Measurements from ENCODE around the gene RTL5. TPM values are rescaled to one million over a fixed set of nuclear protein-coding genes. Genes with fewer than 3 reads are reported as not detected.

Gene RTL5
- total RNA-seq, 2 experiments from 2014 or later: 0.13 TPM

GRCh38 chrX:72127332-72127731, 4.4 kb downstream of the RTL5 start:
- H3K4me3 Mint-ChIP-seq: no peak overlapping the region
- H3K4me1 Mint-ChIP-seq: peaks cover 45% of the 10 kb centered on the region
- POLR2A ChIA-PET: interaction anchor here (4.0 kb wide), 1 partner anchor 107 kb away, joined by 35 read pairs; no protein-coding TSS in a partner anchor
- no peak for DNase-seq
- H3K27ac Mint-ChIP-seq: no peak overlapping the region
- peaks cover 10% of the 10 kb centered on the region for H3K36me3 Mint-ChIP-seq (ENCODE audit: low read depth)
- CTCF ChIA-PET: interaction anchor here (0.6 to 6.9 kb wide), 14 partner anchors 11 to 1489 kb away, joined by 3 to 95 read pairs (median 4); partner anchors contain the start of gene PIN4
- peaks cover 38% of the 10 kb centered on the region for H3K27me3 Mint-ChIP-seq
- H3K9me3 Mint-ChIP-seq: no peaks in the 10 kb centered on the region

DNA sequence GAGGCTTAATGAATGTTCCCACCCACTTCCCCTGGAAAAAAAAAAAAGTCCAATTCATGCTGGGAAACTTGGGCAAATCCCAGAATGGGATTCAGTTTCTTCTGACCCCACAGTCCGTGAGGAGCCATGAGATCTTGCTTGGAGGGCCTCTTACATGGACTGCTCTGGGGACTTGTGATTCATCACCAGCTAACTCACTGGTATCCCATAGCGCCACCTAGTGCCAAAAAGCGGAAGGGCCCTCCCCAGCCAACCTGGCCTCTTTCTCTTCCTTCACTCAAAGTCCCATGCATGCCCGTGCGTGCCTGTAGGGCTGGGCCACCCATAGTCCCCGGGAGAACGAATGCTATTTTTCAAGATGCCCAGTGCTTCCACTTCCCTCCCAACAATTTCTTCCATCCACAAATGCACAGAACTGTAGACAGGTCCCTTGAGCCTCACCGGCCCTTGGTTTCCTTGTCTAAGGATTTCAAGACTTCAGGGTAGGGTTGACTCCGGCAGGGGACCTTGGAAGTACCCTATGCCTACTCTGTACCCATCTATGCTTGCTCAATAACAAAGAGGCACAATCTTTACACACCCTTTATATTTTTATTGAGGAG, 5.1 kb downstream of the RTL5 start:
- ChIA-PET CTCF (interaction anchor here (0.6 to 6.9 kb wide), 14 partner anchors 10 to 128 kb away, joined by 3 to 95 read pairs (median 4); partner anchors contain the start of gene PIN4), POLR2A (interaction anchor here (0.6 to 4.0 kb wide), 4 partner anchors 21 to 107 kb away, joined by 3 to 35 read pairs (median 3); no protein-coding TSS in a partner anchor)
- peak; percentile 84 for DNase-seq
- Mint-ChIP-seq H3K9me3 (no peaks in the 10 kb centered on the region), H3K36me3 (ENCODE audit: low read depth) (peaks cover 10% of the 10 kb centered on the region), H3K4me1 (peaks cover 49% of the 10 kb centered on the region), H3K4me3 (no peak overlapping the region), H3K27ac (no peak overlapping the region), H3K27me3 (peaks cover 33% of the 10 kb centered on the region)

DNA sequence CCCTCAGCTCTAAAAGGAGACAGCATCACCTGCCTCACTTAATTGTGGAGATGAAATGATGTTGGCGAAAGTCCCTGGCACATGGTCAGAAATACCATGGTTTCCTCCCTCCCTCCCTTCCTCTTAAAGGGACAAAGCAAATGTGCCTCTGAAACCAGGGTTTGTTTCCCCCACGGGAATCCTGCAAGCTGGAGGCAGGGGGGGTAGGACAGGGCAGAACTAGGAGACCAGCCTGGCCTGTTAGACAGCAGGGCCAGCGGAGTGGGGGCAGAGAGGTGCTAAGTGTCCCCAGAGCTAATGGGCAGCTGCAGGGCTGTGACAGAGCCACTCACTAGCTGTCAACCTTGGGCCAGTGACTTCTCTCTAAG, 5.7 kb downstream of the RTL5 start:
- DNase-seq: no peak
- Mint-ChIP-seq H3K4me3 (no peak overlapping the region), H3K36me3 (ENCODE audit: low read depth) (peaks cover 10% of the 10 kb centered on the region), H3K9me3 (no peaks in the 10 kb centered on the region), H3K27me3 (peaks cover 29% of the 10 kb centered on the region), H3K27ac (no peak overlapping the region), H3K4me1 (peaks cover 55% of the 10 kb centered on the region)
- POLR2A ChIA-PET: interaction anchor here (0.8 to 4.0 kb wide), 3 partner anchors 20 to 151 kb away, joined by 3 to 35 read pairs (median 4); partner anchors contain the start of gene RPS4X
- CTCF ChIA-PET: interaction anchor here (1.0 to 6.9 kb wide), 12 partner anchors 9 to 127 kb away, joined by 4 to 95 read pairs (median 4); partner anchors contain the start of gene PIN4

DNA sequence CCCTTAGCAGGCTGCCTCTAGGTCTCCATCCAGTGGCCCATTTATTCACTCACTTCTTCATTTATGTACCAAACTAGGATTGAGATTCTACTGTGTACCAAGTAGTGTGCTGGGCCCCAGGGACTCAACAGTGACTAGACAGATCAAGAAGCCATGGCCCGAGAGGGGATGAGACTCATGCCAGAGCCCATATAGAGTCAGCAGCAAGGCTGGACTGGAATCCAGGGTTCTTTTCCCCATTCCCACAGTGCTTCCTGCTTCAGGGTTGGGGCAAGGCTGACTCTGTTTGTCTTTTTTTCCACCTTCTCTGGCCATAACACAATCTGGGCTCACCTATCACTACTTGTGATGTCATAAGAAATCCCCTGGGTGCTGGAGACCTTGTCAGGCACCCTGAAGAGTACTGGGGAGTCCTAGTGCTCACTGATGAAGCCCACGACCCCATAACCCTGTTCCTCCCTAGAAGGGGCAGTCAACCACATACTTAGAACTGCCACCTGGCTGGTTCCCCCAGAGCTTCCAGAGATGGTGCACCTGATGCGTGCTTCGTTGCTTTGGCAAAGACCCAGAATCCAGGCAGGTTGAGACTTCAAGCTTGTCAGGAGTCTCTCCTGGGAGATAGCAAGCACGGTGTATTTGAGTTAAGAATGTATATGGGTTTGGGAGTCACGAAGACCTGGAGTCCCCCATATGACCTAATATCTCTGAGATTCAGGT, 6.2 kb downstream of the RTL5 start:
- Mint-ChIP-seq H3K4me1 (peaks cover 60% of the 10 kb centered on the region), H3K4me3 (no peak overlapping the region), H3K27me3 (peaks cover 26% of the 10 kb centered on the region), H3K36me3 (ENCODE audit: low read depth) (peaks cover 10% of the 10 kb centered on the region), H3K27ac (no peak overlapping the region), H3K9me3 (no peaks in the 10 kb centered on the region)
- no peak for DNase-seq
- ChIA-PET POLR2A (interaction anchor here (0.8 to 4.0 kb wide), 4 partner anchors 20 to 151 kb away, joined by 3 to 35 read pairs (median 4); partner anchors contain the start of gene RPS4X), CTCF (interaction anchor here (1.2 to 6.9 kb wide), 9 partner anchors 19 to 127 kb away, joined by 3 to 95 read pairs (median 4); no protein-coding TSS in a partner anchor)

- DNase-seq: no peak
- peaks cover 22% of the 10 kb centered on the region for H3K27me3 Mint-ChIP-seq
- no peaks in the 10 kb centered on the region for H3K9me3 Mint-ChIP-seq
- H3K27ac Mint-ChIP-seq: no peak overlapping the region
- H3K4me1 Mint-ChIP-seq: peaks cover 69% of the 10 kb centered on the region
- no peak overlapping the region for H3K4me3 Mint-ChIP-seq
- ChIA-PET POLR2A (interaction anchor here (1.0 to 4.0 kb wide), 4 partner anchors 19 to 152 kb away, joined by 4 to 35 read pairs (median 4); partner anchors contain the start of gene RPS4X), CTCF (interaction anchor here (1.2 to 6.9 kb wide), 5 partner anchors 19 to 126 kb away, joined by 3 to 95 read pairs (median 7); no protein-coding TSS in a partner anchor)
- H3K36me3 Mint-ChIP-seq (ENCODE audit: low read depth): peaks cover 13% of the 10 kb centered on the region
Observed at GRCh38 chrX:72124540-72125201, 7.0 kb downstream of the RTL5 start.

DNA sequence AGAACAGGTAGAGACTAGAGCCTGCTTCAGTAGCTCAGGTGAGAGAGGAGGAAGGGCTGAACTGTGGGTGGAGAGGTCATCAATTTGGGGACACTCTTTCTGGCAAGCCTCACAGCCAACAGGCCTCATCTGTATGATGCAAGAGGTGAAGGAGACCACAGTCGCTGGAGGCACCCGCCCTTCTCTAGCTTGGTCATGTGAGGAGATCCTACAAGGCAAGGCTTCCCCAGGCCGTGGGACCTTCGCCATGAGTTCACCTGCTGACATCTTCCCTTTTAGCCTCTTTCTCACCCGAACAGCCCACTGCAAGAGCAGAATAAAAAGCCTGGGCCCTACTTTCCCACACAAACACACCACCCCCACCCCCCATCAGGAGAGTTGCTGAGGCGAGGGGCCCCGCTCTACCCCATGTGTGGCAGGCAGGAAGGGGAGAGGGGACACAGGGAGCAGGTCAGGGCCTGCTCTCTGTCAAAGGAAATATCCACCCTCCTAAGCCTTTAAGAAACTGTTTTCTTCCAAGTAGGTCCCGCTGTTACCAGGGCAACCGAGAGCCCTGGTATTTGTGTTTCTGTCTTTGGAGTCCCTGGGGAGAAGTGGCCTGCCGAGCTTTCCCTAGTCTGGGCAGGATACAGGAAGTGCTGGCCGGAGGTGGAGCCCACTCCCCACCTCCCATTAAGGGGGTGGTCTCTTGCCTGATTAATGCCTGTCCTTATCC, 8.1 kb downstream of the RTL5 start:
- Mint-ChIP-seq H3K4me1 (peaks cover 69% of the 10 kb centered on the region), H3K36me3 (ENCODE audit: low read depth) (peaks cover 13% of the 10 kb centered on the region), H3K4me3 (no peak overlapping the region), H3K27me3 (peaks cover 13% of the 10 kb centered on the region), H3K27ac (no peak overlapping the region), H3K9me3 (no peaks in the 10 kb centered on the region)
- ChIA-PET CTCF (interaction anchor here (1.3 to 6.9 kb wide), 3 partner anchors 75 to 125 kb away, joined by 3 to 95 read pairs (median 7); no protein-coding TSS in a partner anchor), POLR2A (interaction anchor here (1.2 kb wide), 2 partner anchors 18 to 22 kb away, joined by 3 read pairs; no protein-coding TSS in a partner anchor)
- DNase-seq: no peak

GRCh38 chrX:72122621-72123337, 8.9 kb downstream of the RTL5 start:
- peak overlapping the region; percentile 84 for H3K27ac Mint-ChIP-seq
- H3K4me1 Mint-ChIP-seq: peaks cover 69% of the 10 kb centered on the region
- H3K27me3 Mint-ChIP-seq: peaks cover 10% of the 10 kb centered on the region
- no peaks in the 10 kb centered on the region for H3K9me3 Mint-ChIP-seq
- H3K36me3 Mint-ChIP-seq (ENCODE audit: low read depth): peaks cover 13% of the 10 kb centered on the region
- no peak overlapping the region for H3K4me3 Mint-ChIP-seq
- DNase-seq: no peak
- CTCF ChIA-PET: interaction anchor here (2.4 to 6.9 kb wide), 3 partner anchors 18 to 103 kb away, joined by 12 to 95 read pairs (median 20); no protein-coding TSS in a partner anchor
- POLR2A ChIA-PET: interaction anchor here (1.2 kb wide), 2 partner anchors 17 to 21 kb away, joined by 3 read pairs; no protein-coding TSS in a partner anchor

DNA sequence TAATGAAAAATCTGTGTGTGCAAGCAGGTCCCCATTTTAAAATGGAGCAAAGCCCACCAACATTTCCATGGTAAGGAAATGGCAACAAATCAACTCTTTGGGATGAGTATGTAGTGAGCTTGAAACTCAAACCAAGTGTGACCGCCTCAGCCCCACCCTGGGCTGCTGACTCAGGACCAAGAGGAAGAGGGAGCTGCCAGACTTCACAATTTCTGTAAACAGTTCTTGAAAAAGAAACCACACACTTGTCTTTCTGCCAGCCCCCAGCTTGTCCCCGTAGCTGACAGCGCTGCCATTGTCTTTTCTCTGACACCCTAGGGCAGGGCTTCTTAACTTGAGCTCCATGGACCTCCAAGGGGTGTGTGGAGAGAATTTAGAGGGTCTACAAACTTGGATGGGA, 10.3 kb downstream of the RTL5 start:
- ChIA-PET POLR2A (interaction anchor here (0.8 to 1.8 kb wide), 6 partner anchors 16 to 155 kb away, joined by 3 to 23 read pairs (median 6); partner anchors contain the start of gene RPS4X), CTCF (interaction anchor here (1.1 to 3.2 kb wide), 5 partner anchors 16 to 103 kb away, joined by 3 to 20 read pairs (median 12); partner anchors contain the start of gene PIN4)
- Mint-ChIP-seq H3K4me3 (no peak overlapping the region), H3K9me3 (no peaks in the 10 kb centered on the region), H3K27me3 (peaks cover 7% of the 10 kb centered on the region), H3K4me1 (peaks cover 65% of the 10 kb centered on the region), H3K36me3 (ENCODE audit: low read depth) (peaks cover 13% of the 10 kb centered on the region), H3K27ac (peak overlapping the region; percentile 84)
- DNase-seq: peak; percentile 64

GRCh38 chrX:72120837-72121236, 10.9 kb downstream of the RTL5 start:
- POLR2A ChIA-PET: interaction anchor here (0.8 to 1.8 kb wide), 6 partner anchors 15 to 156 kb away, joined by 3 to 23 read pairs (median 6); partner anchors contain the start of gene RPS4X
- no peak for DNase-seq
- CTCF ChIA-PET: interaction anchor here (1.1 to 3.2 kb wide), 5 partner anchors 16 to 102 kb away, joined by 3 to 20 read pairs (median 12); partner anchors contain the start of gene PIN4
- H3K27ac Mint-ChIP-seq: peak overlapping the region; percentile 84
- no peaks in the 10 kb centered on the region for H3K9me3 Mint-ChIP-seq
- H3K4me1 Mint-ChIP-seq: peaks cover 61% of the 10 kb centered on the region
- no peak overlapping the region for H3K4me3 Mint-ChIP-seq
- peaks cover 13% of the 10 kb centered on the region for H3K36me3 Mint-ChIP-seq (ENCODE audit: low read depth)
- peaks cover 7% of the 10 kb centered on the region for H3K27me3 Mint-ChIP-seq

DNA sequence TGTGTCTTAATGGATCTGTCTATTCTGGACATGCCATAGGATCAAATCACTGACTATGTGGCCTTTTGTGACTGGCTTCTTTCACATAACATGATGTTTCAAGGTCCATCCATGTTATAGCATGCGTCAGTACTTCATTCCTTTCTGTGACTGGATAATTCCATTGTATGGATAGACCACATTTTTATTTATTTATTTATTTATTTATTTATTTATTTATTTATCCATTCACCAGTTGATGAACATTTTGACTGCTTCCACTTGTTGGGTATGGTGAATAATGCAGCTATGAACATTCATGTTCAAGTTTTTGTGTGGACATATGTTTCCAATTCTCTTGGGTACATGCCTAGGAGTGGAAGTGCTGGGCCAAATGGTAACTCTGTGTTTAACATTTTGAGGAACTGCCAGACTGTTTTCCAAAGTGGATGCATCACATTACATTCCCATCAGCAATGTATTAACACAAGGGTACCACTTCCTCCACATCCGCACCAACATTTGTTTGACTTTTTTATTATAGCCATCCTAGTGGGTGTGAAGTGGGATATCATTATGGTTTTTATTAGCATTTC, 14.0 kb downstream of the RTL5 start:
- Mint-ChIP-seq H3K4me1 (peaks cover 34% of the 10 kb centered on the region), H3K36me3 (ENCODE audit: low read depth) (peaks cover 5% of the 10 kb centered on the region), H3K27me3 (peaks cover 7% of the 10 kb centered on the region), H3K27ac (no peak overlapping the region), H3K4me3 (no peak overlapping the region), H3K9me3 (no peaks in the 10 kb centered on the region)
- DNase-seq: no peak
- ChIA-PET CTCF (no interaction called here), POLR2A (no interaction called here)

- Mint-ChIP-seq H3K36me3 (ENCODE audit: low read depth) (peaks cover 3% of the 10 kb centered on the region), H3K27me3 (peaks cover 5% of the 10 kb centered on the region), H3K4me3 (no peak overlapping the region), H3K4me1 (peaks cover 11% of the 10 kb centered on the region), H3K27ac (no peak overlapping the region), H3K9me3 (no peaks in the 10 kb centered on the region)
- no peak for DNase-seq
- ChIA-PET POLR2A (no interaction called here), CTCF (no interaction called here)
Observed at GRCh38 chrX:72115380-72115779, 16.3 kb downstream of the RTL5 start.
